ENCODE measurements around the gene TSFM. TPM values are rescaled to one million over a fixed set of nuclear protein-coding genes. Genes with fewer than 3 reads are reported as not detected.

Gene TSFM
- total and polyA plus RNA-seq, 2 of the 13 experiments (the other 11 are each of a cell fraction or from before 2014, with no cell fraction given), result 29.8 to 68.3 TPM

DNA sequence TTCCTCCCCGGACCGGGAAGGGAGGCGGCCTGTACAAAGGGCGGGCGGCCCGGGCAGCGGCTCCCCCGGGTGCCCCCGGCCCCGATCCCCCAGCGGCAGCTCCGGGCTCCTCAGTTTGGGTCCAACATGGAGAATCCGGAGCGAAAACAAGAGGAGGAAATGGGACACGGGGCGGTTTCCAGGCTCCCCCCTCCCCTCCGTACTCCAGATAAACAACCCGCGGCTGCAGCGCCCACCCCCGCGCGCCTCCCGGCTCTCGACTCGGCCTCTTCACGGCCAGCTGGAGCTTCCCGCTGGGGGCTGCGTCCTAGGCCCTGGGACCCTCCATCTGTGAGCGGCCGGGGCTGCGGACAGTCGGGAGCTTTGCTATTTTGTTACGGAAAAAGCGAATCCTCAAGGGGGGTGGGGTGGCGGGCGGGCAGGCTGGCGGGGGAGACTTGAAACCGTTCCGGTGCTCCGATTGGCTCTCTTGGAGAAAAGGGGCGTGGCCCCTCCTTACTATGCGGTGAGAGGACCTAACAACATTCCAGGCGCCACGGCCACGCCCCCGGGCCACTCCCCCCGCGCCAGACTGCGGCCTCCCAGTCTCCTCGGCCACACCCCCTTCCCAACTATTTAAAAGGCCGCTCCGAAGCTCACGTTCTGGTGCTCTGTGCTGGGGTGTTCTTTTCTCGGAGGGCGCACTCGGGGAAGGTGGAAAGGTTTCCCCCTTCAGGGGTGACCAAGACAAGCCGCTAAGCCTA is 64.2 kb downstream of the TSFM start, which contains the start of gene CTDSP2 (continued):
- TF ChIP-seq, protein P1, sequence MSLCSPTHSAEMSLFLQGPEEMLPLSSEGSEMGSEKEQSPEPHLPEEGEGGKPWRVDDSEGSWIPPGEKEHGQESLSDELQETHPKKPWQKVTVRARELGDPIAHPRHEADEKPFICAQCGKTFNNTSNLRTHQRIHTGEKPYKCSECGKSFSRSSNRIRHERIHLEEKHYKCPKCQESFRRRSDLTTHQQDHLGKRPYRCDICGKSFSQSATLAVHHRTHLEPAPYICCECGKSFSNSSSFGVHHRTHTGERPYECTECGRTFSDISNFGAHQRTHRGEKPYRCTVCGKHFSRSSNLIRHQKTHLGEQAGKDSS (CRISPR knock-in tag; IDR thresholded peaks at IDR 0.05; ENCODE audit: borderline replicate concordance, low read depth), result peak; percentile 98
- TF ChIP-seq KDM5B (CRISPR knock-in tag; IDR thresholded peaks at IDR 0.05; ENCODE audit: borderline replicate concordance) (no peak), ZNF44 (CRISPR knock-in tag; IDR thresholded peaks at IDR 0.05) (no peak), ZNF816 (CRISPR knock-in tag; IDR thresholded peaks at IDR 0.05; ENCODE audit: borderline replicate concordance) (no peak), ARHGAP35 (CRISPR knock-in tag; IDR thresholded peaks at IDR 0.05; ENCODE audit: borderline replicate concordance) (no peak), KAT8 (CRISPR knock-in tag; IDR thresholded peaks at IDR 0.05) (no peak; the same call in 1 of the 2 replicates), ZNF337 (CRISPR knock-in tag; IDR thresholded peaks at IDR 0.05; ENCODE audit: borderline replicate concordance, low read depth) (no peak), STAG1 (CRISPR knock-in tag; IDR thresholded peaks at IDR 0.05) (no peak), ZEB1 (IDR thresholded peaks at IDR 0.05; ENCODE audit: insufficient replicate concordance, low read depth) (no peak), RBAK (CRISPR knock-in tag; IDR thresholded peaks at IDR 0.05) (no peak), KLF16 (CRISPR knock-in tag; IDR thresholded peaks at IDR 0.05) (no peak), CREB1 (IDR thresholded peaks at IDR 0.05) (peak; percentile 7; the same call in 1 of the 2 replicates), CREB1 (CRISPR knock-in tag; IDR thresholded peaks at IDR 0.05) (0 out of 2 replicates have a peak, but pooled peaks have one; percentile 24), ZC3H13 (CRISPR knock-in tag; IDR thresholded peaks at IDR 0.05) (peak; percentile 57; the same call in 1 of the 2 replicates), ZNF234 (CRISPR knock-in tag; conservative IDR thresholded peaks at IDR 0.05) (no peak), PHF5A (CRISPR knock-in tag; IDR thresholded peaks at IDR 0.05; ENCODE audit: low read depth, unreplicated experiment) (no peak), DPF2 (CRISPR knock-in tag; IDR thresholded peaks at IDR 0.05; ENCODE audit: borderline replicate concordance, low read depth) (no peak), ZNF230 (CRISPR knock-in tag; IDR thresholded peaks at IDR 0.05) (peak; percentile 24; the same call in 1 of the 2 replicates), PTBP1 (IDR thresholded peaks at IDR 0.05; ENCODE audit: low read depth, low read length, poor library complexity, severe bottlenecking) (peak; percentile 100), PAX8 (CRISPR knock-in tag; IDR thresholded peaks at IDR 0.05; ENCODE audit: borderline replicate concordance) (0 out of 2 replicates have a peak, but pooled peaks have one; percentile 58), NFE2 (CRISPR knock-in tag; IDR thresholded peaks at IDR 0.05) (no peak)
- TF ChIP-seq, protein P2, sequence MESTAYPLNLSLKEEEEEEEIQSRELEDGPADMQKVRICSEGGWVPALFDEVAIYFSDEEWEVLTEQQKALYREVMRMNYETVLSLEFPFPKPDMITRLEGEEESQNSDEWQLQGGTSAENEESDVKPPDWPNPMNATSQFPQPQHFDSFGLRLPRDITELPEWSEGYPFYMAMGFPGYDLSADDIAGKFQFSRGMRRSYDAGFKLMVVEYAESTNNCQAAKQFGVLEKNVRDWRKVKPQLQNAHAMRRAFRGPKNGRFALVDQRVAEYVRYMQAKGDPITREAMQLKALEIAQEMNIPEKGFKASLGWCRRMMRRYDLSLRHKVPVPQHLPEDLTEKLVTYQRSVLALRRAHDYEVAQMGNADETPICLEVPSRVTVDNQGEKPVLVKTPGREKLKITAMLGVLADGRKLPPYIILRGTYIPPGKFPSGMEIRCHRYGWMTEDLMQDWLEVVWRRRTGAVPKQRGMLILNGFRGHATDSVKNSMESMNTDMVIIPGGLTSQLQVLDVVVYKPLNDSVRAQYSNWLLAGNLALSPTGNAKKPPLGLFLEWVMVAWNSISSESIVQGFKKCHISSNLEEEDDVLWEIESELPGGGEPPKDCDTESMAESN (CRISPR knock-in tag; conservative IDR thresholded peaks at IDR 0.05), result peak; percentile 32; the same call in 1 of the 2 replicates
- TF ChIP-seq, protein P3, sequence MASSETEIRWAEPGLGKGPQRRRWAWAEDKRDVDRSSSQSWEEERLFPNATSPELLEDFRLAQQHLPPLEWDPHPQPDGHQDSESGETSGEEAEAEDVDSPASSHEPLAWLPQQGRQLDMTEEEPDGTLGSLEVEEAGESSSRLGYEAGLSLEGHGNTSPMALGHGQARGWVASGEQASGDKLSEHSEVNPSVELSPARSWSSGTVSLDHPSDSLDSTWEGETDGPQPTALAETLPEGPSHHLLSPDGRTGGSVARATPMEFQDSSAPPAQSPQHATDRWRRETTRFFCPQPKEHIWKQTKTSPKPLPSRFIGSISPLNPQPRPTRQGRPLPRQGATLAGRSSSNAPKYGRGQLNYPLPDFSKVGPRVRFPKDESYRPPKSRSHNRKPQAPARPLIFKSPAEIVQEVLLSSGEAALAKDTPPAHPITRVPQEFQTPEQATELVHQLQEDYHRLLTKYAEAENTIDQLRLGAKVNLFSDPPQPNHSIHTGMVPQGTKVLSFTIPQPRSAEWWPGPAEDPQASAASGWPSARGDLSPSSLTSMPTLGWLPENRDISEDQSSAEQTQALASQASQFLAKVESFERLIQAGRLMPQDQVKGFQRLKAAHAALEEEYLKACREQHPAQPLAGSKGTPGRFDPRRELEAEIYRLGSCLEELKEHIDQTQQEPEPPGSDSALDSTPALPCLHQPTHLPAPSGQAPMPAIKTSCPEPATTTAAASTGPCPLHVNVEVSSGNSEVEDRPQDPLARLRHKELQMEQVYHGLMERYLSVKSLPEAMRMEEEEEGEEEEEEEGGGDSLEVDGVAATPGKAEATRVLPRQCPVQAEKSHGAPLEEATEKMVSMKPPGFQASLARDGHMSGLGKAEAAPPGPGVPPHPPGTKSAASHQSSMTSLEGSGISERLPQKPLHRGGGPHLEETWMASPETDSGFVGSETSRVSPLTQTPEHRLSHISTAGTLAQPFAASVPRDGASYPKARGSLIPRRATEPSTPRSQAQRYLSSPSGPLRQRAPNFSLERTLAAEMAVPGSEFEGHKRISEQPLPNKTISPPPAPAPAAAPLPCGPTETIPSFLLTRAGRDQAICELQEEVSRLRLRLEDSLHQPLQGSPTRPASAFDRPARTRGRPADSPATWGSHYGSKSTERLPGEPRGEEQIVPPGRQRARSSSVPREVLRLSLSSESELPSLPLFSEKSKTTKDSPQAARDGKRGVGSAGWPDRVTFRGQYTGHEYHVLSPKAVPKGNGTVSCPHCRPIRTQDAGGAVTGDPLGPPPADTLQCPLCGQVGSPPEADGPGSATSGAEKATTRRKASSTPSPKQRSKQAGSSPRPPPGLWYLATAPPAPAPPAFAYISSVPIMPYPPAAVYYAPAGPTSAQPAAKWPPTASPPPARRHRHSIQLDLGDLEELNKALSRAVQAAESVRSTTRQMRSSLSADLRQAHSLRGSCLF (CRISPR knock-in tag; IDR thresholded peaks at IDR 0.05; ENCODE audit: borderline replicate concordance), result no peak
